ENCODE results near the gene GH1. TPM values are rescaled to one million over a fixed set of nuclear protein-coding genes. Genes with fewer than 3 reads are reported as not detected.
"Not testable (repeated sequence)": the region's sequence is repeated elsewhere in the genome, so short reads cannot be mapped to it uniquely, and the experiment has no call there.

GH1 gene
- total RNA-seq, 1 donor from 2014 or later: not detected

GRCh38 chr17:63889026-63889848 lies 29.4 kb downstream of the GH1 start:
- H3K9me3 Mint-ChIP-seq (ENCODE audit: unreplicated experiment); H3K4me3 Mint-ChIP-seq (ENCODE audit: unreplicated experiment); H3K36me3 Mint-ChIP-seq (ENCODE audit: unreplicated experiment); H3K27me3 Mint-ChIP-seq (ENCODE audit: unreplicated experiment): not testable (repeated sequence)
- peak; percentile 65 for TF ChIP-seq CTCF (IDR thresholded peaks at IDR 0.05; ENCODE audit: partially characterized antibody, unreplicated experiment)
- peak; percentile 53 for DNase-seq
- Mint-ChIP-seq H3K27ac (ENCODE audit: unreplicated experiment) (peak overlapping the region; percentile 89), H3K4me1 (ENCODE audit: low read depth, unreplicated experiment) (peaks cover 24% of the 10 kb centered on the region)

- H3K4me3 Mint-ChIP-seq (ENCODE audit: unreplicated experiment); H3K9me3 Mint-ChIP-seq (ENCODE audit: unreplicated experiment); H3K27me3 Mint-ChIP-seq (ENCODE audit: unreplicated experiment); H3K27ac Mint-ChIP-seq (ENCODE audit: unreplicated experiment); DNase-seq; H3K36me3 Mint-ChIP-seq (ENCODE audit: unreplicated experiment): not testable (repeated sequence)
- peaks cover 22% of the 10 kb centered on the region for H3K4me1 Mint-ChIP-seq (ENCODE audit: low read depth, unreplicated experiment)
Observed at GRCh38 chr17:63885119-63885518, 33.5 kb downstream of the GH1 start.

GRCh38 chr17:63882626-63883126 lies 36.0 kb downstream of the GH1 start:
- DNase-seq; H3K4me3 Mint-ChIP-seq (ENCODE audit: unreplicated experiment); H3K36me3 Mint-ChIP-seq (ENCODE audit: unreplicated experiment); H3K27ac Mint-ChIP-seq (ENCODE audit: unreplicated experiment); H3K27me3 Mint-ChIP-seq (ENCODE audit: unreplicated experiment); H3K9me3 Mint-ChIP-seq (ENCODE audit: unreplicated experiment): not testable (repeated sequence)
- peaks cover 13% of the 10 kb centered on the region for H3K4me1 Mint-ChIP-seq (ENCODE audit: low read depth, unreplicated experiment)

GRCh38 chr17:63881935-63882601 lies 36.6 kb downstream of the GH1 start, which contains the start of gene GH2:
TSS of gene GH2 (minus strand) at chr17:63881944. CDS start at chr17:63881801, 143 bp downstream.
- H3K9me3 Mint-ChIP-seq (ENCODE audit: unreplicated experiment): peaks cover 1% of the 10 kb centered on the region
- peaks cover 5% of the 10 kb centered on the region for H3K27me3 Mint-ChIP-seq (ENCODE audit: unreplicated experiment)
- peak within 1 kb of the TSS; percentile 38 for H3K27ac Mint-ChIP-seq (ENCODE audit: unreplicated experiment)
- peak; percentile 54 for TF ChIP-seq CTCF (IDR thresholded peaks at IDR 0.05; ENCODE audit: partially characterized antibody, unreplicated experiment)
- H3K4me1 Mint-ChIP-seq (ENCODE audit: low read depth, unreplicated experiment): peaks cover 7% of the 10 kb centered on the region
- H3K36me3 Mint-ChIP-seq (ENCODE audit: unreplicated experiment): no peaks in the 10 kb centered on the region
- no peak within 1 kb of the TSS for H3K4me3 Mint-ChIP-seq (ENCODE audit: unreplicated experiment)
- DNase-seq: peak; percentile 68

- peak; percentile 53 for DNase-seq
- H3K4me3 Mint-ChIP-seq (ENCODE audit: unreplicated experiment); H3K4me1 Mint-ChIP-seq (ENCODE audit: low read depth, unreplicated experiment); H3K27me3 Mint-ChIP-seq (ENCODE audit: unreplicated experiment); H3K36me3 Mint-ChIP-seq (ENCODE audit: unreplicated experiment); H3K9me3 Mint-ChIP-seq (ENCODE audit: unreplicated experiment); H3K27ac Mint-ChIP-seq (ENCODE audit: unreplicated experiment): not testable (repeated sequence)
Observed at GRCh38 chr17:63881337-63881736, 37.3 kb downstream of the GH1 start.

GRCh38 chr17:63880706-63881105 lies 37.9 kb downstream of the GH1 start:
- Mint-ChIP-seq H3K27me3 (ENCODE audit: unreplicated experiment) (peaks cover 5% of the 10 kb centered on the region), H3K9me3 (ENCODE audit: unreplicated experiment) (peaks cover 1% of the 10 kb centered on the region), H3K27ac (ENCODE audit: unreplicated experiment) (no peak overlapping the region), H3K4me3 (ENCODE audit: unreplicated experiment) (no peak overlapping the region), H3K36me3 (ENCODE audit: unreplicated experiment) (no peaks in the 10 kb centered on the region), H3K4me1 (ENCODE audit: low read depth, unreplicated experiment) (peaks cover 4% of the 10 kb centered on the region)
- DNase-seq: no peak
- TF ChIP-seq CTCF (IDR thresholded peaks at IDR 0.05; ENCODE audit: partially characterized antibody, unreplicated experiment): no peak

GRCh38 chr17:63878413-63878812 lies 40.2 kb downstream of the GH1 start:
- DNase-seq; H3K9me3 Mint-ChIP-seq (ENCODE audit: unreplicated experiment); H3K36me3 Mint-ChIP-seq (ENCODE audit: unreplicated experiment); H3K27me3 Mint-ChIP-seq (ENCODE audit: unreplicated experiment); H3K4me1 Mint-ChIP-seq (ENCODE audit: low read depth, unreplicated experiment); H3K27ac Mint-ChIP-seq (ENCODE audit: unreplicated experiment); H3K4me3 Mint-ChIP-seq (ENCODE audit: unreplicated experiment): not testable (repeated sequence)

- not testable (repeated sequence) for H3K4me1 Mint-ChIP-seq (ENCODE audit: low read depth, unreplicated experiment); H3K36me3 Mint-ChIP-seq (ENCODE audit: unreplicated experiment)
Observed at GRCh38 chr17:63874693-63875092, 43.9 kb downstream of the GH1 start.

GRCh38 chr17:63874061-63874626 lies 44.5 kb downstream of the GH1 start:
- H3K27me3 Mint-ChIP-seq (ENCODE audit: unreplicated experiment); H3K4me3 Mint-ChIP-seq (ENCODE audit: unreplicated experiment); H3K27ac Mint-ChIP-seq (ENCODE audit: unreplicated experiment); H3K9me3 Mint-ChIP-seq (ENCODE audit: unreplicated experiment); DNase-seq; H3K36me3 Mint-ChIP-seq (ENCODE audit: unreplicated experiment); H3K4me1 Mint-ChIP-seq (ENCODE audit: low read depth, unreplicated experiment): not testable (repeated sequence)

More at GRCh38 chr17:63874693-63875092, 43.9 kb downstream of the GH1 start:
- not testable (repeated sequence) for DNase-seq; H3K9me3 Mint-ChIP-seq (ENCODE audit: unreplicated experiment); H3K4me3 Mint-ChIP-seq (ENCODE audit: unreplicated experiment); H3K27ac Mint-ChIP-seq (ENCODE audit: unreplicated experiment); H3K27me3 Mint-ChIP-seq (ENCODE audit: unreplicated experiment)

Data from glutamatergic neuron (in vitro differentiated cells).